ENCODE measurements around the gene GRK3.

Gene GRK3

DNA sequence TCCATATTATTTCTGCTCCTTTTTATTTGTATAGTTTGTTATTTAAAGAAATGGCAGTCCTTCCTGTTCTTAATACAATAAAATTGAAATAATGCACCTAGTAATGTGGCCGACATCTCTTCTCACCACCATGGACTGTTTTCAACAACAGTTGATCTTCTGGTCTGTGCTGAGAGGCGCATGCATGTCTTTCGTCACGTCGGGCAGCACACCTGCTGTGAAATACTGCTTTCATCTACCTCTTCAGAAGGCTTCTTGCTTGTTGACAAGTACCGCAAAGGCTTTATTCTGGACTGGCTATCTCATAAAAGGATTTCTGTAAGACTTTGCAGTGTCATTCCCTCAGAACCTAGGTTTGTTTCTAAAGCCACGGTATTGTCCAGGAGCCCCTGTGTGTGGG lies 163.6 kb downstream of the GRK3 start:
- TF ChIP-seq, protein P1, sequence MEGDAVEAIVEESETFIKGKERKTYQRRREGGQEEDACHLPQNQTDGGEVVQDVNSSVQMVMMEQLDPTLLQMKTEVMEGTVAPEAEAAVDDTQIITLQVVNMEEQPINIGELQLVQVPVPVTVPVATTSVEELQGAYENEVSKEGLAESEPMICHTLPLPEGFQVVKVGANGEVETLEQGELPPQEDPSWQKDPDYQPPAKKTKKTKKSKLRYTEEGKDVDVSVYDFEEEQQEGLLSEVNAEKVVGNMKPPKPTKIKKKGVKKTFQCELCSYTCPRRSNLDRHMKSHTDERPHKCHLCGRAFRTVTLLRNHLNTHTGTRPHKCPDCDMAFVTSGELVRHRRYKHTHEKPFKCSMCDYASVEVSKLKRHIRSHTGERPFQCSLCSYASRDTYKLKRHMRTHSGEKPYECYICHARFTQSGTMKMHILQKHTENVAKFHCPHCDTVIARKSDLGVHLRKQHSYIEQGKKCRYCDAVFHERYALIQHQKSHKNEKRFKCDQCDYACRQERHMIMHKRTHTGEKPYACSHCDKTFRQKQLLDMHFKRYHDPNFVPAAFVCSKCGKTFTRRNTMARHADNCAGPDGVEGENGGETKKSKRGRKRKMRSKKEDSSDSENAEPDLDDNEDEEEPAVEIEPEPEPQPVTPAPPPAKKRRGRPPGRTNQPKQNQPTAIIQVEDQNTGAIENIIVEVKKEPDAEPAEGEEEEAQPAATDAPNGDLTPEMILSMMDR (IDR thresholded peaks at IDR 0.05), result no peak
- no peak overlapping the region for H3K27ac ChIP-seq

DNA sequence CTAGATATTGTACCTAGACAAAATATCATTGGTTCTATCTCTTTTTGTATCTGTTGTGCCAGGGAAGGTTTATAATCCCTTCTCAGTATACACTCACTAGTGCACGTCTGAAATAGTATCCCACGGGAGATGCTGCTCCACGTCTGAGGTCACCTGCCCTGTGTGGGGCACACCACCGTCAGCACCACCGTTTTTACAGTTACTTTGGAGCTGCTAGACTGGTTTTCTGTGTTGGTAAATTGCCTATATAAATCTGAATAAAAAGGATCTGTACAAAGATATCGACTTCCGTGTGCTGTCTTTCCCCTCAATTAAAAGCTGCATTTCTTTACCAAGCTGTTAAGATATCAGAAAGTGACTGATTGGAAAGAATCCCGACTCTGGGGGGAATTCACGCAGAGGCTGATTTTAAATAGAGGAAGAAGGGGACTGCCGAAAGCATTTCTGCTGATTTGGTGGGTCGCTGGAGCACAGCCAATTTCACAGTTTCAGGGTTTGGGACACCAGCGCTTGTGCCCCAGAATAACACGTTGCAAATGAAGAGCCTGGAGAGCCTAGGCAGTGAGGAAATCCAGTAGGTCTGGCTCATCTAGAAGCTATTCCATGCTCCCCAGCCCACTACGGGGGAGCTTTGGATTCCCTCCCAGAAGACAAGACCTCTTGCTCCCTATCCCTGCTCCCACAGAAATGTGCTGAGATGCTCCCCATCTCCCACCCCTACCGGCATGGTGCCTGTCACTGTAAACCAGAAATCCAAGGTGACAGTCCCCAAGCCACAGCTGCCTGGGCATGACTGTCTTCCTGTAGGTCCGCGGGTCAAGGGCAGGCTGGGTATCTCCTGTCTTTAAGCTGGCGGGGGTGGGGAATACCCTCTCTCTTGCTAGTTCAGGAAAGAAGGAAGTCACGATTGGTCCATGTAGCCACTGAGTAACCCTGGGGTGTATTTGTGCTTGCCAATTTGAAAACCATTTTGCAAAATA lies 164.8 kb downstream of the GRK3 start:
- TF ChIP-seq, protein P1 (IDR thresholded peaks at IDR 0.05), result no peak
- no peak for DNase-seq (ENCODE audit: low spot score)
- no peak overlapping the region for H3K27ac ChIP-seq
- H3K4me3 ChIP-seq, result no peak overlapping the region

More for the DNA sequence above, 163.6 kb downstream of the GRK3 start:
- no peak for DNase-seq (ENCODE audit: low spot score)
- no peak overlapping the region for H3K4me3 ChIP-seq

DNA sequence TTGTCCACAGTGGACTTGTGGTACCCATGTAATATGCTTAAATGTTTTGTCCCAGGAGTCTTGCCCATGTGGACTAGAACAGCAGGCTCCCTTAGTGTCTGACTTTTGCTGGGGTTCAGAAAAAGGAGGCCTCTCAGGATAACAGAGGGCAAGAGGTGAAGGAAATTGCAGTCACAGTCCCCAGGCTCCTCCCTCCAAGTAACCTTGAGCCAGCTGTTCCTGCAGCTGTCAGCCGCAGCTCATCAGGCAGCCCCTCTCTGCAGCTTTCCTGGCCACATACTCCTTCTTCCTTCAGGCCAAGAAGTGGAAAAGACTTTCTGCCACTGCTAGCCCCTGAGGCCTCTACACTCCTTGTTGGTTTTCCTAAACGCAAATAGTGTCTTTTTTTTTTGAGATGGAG lies 171.2 kb downstream of the GRK3 start:
- no peak for DNase-seq (ENCODE audit: low spot score)
- no peak overlapping the region for H3K27ac ChIP-seq
- TF ChIP-seq, protein P1 (IDR thresholded peaks at IDR 0.05), result no peak
- H3K4me3 ChIP-seq, result no peak overlapping the region

GRCh38 chr22:25736378-25737011 lies 172.0 kb downstream of the GRK3 start:
- DNase-seq (ENCODE audit: low spot score), result no peak

DNA sequence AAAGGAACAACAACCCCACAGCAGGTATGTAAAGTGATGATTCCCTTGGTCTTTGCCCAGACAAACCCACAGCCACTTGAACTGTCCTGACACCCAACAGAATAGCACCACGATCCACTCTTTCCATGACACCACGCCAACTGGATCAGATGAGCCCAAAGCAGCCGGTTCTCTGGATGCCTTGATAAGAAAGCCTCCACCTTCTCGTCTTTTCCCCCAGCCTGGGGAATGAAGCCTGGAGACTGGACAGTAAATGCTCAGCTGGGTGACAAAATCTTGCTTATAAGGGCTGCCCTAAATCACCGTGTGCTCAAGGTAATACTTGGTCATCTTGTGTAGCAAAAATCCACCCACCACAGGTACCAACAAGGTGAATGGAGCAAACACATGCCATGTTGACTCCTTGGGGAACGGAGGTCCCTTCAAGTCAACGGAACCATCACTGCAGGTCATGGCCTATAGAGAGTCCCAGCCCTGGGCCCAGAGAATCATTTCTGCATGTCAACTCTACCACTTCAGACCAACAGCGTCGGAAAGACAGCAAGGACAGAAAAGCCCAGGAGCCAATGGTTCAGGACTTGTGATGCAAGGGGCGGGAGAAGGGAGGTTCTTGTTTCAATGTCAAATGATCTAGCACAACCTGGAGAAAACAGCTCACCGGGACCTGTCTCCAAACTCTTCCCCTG lies 175.3 kb downstream of the GRK3 start:
- TF ChIP-seq, protein P1 (IDR thresholded peaks at IDR 0.05), result no peak
- DNase-seq (ENCODE audit: low spot score), result no peak
- H3K27ac ChIP-seq, result no peak overlapping the region
- H3K4me3 ChIP-seq, result no peak overlapping the region

More at GRCh38 chr22:25736378-25737011, 172.0 kb downstream of the GRK3 start:
- Histone ChIP-seq H3K27ac (no peak overlapping the region), H3K4me3 (no peak overlapping the region)
- TF ChIP-seq, protein P1 (IDR thresholded peaks at IDR 0.05), result no peak

- H3K27ac ChIP-seq, result peak within 1 kb of the TSS; percentile 62 to 82
- H3K4me3 ChIP-seq, result peak within 1 kb of the TSS; percentile 68
- TF ChIP-seq, protein P1 (IDR thresholded peaks at IDR 0.05), result no peak
- peak; percentile 88 for DNase-seq (ENCODE audit: low spot score)
Measured at GRCh38 chr22:25741692-25742626, 177.5 kb downstream of the GRK3 start, which contains the start of gene MYO18B. TSS of gene MYO18B (plus strand) at chr22:25742188. CDS start at chr22:25761093, 18,905 bp downstream.

Measured in coronary artery (tissue), 2 donors.